ENCODE measurements around the gene CPN2. TPM values are rescaled to one million over a fixed set of nuclear protein-coding genes. Genes with fewer than 3 reads are reported as not detected.

CPN2 gene
- total RNA-seq, 1 experiment from 2014 or later: not detected

DNA sequence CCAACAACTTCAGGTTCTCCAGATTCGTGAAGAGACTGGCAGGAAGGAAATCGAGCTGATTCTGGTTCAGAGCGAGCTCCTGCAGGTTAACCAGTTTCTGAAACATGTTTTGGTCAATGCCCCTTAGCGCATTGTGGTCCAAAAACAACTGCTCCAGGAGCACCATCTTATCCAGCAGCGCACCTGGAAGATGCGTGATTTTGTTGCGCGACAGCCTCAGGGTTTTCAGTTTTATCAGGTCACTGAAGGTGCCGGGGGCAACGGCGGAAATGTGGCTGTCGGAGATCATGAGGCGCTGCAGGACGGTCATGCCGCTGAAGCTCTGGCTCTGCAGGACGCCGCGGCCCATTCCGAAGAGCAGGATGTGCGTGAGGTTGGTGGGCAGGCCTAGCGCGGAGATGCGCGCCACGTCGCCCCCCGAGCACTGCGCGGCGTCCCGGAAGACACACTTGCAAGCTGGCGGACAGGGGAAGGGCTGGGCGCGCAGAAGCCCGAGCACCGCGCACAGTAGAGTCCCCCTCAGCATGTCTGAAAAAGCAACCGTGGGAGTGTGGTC lies 46.7 kb upstream of the CPN2 start:
- no peak for DNase-seq
- no peak overlapping the region for H3K27ac Mint-ChIP-seq (ENCODE audit: unreplicated experiment)
- H3K4me3 Mint-ChIP-seq (ENCODE audit: low read depth, unreplicated experiment): no peak overlapping the region
- H3K9me3 Mint-ChIP-seq (ENCODE audit: low read depth, unreplicated experiment): no peaks in the 10 kb centered on the region
- TF ChIP-seq, protein P1, sequence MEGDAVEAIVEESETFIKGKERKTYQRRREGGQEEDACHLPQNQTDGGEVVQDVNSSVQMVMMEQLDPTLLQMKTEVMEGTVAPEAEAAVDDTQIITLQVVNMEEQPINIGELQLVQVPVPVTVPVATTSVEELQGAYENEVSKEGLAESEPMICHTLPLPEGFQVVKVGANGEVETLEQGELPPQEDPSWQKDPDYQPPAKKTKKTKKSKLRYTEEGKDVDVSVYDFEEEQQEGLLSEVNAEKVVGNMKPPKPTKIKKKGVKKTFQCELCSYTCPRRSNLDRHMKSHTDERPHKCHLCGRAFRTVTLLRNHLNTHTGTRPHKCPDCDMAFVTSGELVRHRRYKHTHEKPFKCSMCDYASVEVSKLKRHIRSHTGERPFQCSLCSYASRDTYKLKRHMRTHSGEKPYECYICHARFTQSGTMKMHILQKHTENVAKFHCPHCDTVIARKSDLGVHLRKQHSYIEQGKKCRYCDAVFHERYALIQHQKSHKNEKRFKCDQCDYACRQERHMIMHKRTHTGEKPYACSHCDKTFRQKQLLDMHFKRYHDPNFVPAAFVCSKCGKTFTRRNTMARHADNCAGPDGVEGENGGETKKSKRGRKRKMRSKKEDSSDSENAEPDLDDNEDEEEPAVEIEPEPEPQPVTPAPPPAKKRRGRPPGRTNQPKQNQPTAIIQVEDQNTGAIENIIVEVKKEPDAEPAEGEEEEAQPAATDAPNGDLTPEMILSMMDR (IDR thresholded peaks at IDR 0.05; ENCODE audit: unreplicated experiment): no peak
- peaks cover 27% of the 10 kb centered on the region for H3K27me3 Mint-ChIP-seq (ENCODE audit: unreplicated experiment)
- CTCF ChIA-PET: interaction anchor here (0.6 to 0.7 kb wide), 3 partner anchors 14 to 1787 kb away, joined by 3 to 6 read pairs (median 4); no protein-coding TSS in a partner anchor
- peaks cover 20% of the 10 kb centered on the region for H3K4me1 Mint-ChIP-seq (ENCODE audit: low read depth, unreplicated experiment)
- BruUV-seq (replicated peaks): no TSS peak
- intact Hi-C loops (cut with micrococcal nuclease; ENCODE audit: unreplicated experiment): no loop called here
- peaks cover 9% of the 10 kb centered on the region for H3K36me3 Mint-ChIP-seq (ENCODE audit: insufficient read depth, unreplicated experiment)

DNA sequence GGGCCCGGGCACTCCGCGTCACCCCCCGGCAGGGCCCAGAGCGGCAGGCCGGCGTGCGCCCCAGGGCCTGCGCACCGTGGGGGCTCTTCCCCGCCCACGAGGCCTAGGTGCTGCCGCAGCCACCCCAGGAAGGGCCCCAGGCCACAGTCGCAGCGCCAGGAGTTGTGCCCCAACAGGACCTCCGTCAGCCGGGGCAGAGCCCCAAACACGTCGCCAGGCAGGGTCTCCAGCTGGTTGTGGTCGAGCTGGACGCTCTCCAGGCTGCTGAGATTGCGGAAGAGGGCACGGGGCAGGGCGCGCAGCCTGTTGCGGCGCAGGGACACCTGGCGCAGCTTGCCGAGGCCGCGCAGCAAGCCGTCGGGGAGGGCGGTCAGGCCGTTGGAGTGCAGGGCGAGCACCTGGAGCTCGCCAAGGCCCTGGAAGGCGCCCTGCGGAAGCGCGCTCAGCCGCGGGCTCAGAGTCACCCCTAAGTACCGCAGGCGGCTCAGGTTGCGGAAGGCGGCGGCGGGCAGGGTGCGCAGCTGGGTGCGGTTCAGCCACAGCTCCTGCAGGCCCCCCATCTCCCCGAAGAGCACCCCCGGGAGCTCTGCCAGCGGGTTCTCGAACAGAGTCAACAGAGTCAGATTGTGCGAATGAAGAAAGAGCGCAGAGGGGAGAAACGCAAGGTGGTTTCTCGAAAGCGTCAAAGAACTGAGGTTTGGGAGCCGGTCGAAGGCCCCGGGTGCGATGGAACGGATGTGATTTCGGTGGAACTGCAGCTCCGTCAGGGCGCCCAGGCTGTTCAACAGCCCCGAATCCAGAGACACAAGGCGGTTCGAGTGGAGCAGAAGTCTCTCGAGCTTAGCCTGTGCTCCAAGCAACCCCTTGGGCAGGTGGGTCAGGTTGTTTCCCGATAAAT lies 46.0 kb upstream of the CPN2 start:
- Mint-ChIP-seq H3K36me3 (ENCODE audit: insufficient read depth, unreplicated experiment) (peaks cover 5% of the 10 kb centered on the region), H3K27me3 (ENCODE audit: unreplicated experiment) (peaks cover 27% of the 10 kb centered on the region), H3K9me3 (ENCODE audit: low read depth, unreplicated experiment) (no peaks in the 10 kb centered on the region), H3K4me1 (ENCODE audit: low read depth, unreplicated experiment) (peaks cover 20% of the 10 kb centered on the region), H3K27ac (ENCODE audit: unreplicated experiment) (no peak overlapping the region), H3K4me3 (ENCODE audit: low read depth, unreplicated experiment) (peak overlapping the region; percentile 17)
- TF ChIP-seq, protein P1 (IDR thresholded peaks at IDR 0.05; ENCODE audit: unreplicated experiment): no peak
- DNase-seq: no peak
- intact Hi-C loops (cut with micrococcal nuclease; ENCODE audit: unreplicated experiment): no loop called here
- BruUV-seq (replicated peaks): no TSS peak
- CTCF ChIA-PET: interaction anchor here (0.6 kb wide), 3 partner anchors 14 to 261 kb away, joined by 3 to 6 read pairs (median 3); partner anchors contain the start of gene HES1

DNA sequence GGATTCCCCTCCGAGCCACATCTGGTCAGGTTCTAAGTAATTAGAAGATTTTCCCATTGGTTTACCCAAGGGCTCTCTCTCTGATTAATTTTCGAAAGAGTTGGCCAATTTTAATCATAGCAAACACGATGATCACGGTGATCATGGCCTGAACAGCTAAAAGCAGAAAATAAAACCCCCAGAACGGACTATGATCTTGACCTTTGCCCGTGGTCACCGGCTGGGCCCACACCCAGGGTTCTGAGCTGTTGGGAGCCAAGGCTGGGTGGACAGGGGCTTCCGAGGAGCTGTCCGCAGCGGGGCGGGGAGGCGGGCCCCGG lies 45.4 kb upstream of the CPN2 start:
- intact Hi-C loops (cut with micrococcal nuclease; ENCODE audit: unreplicated experiment): no loop called here
- H3K27me3 Mint-ChIP-seq (ENCODE audit: unreplicated experiment): peaks cover 28% of the 10 kb centered on the region
- H3K27ac Mint-ChIP-seq (ENCODE audit: unreplicated experiment): no peak overlapping the region
- TF ChIP-seq, protein P1 (IDR thresholded peaks at IDR 0.05; ENCODE audit: unreplicated experiment): no peak
- no peaks in the 10 kb centered on the region for H3K36me3 Mint-ChIP-seq (ENCODE audit: insufficient read depth, unreplicated experiment)
- no peak for DNase-seq
- H3K4me3 Mint-ChIP-seq (ENCODE audit: low read depth, unreplicated experiment): peak overlapping the region; percentile 17
- CTCF ChIA-PET: interaction anchor here (0.6 kb wide), 1 partner anchor 36 kb away, joined by 3 read pairs; no protein-coding TSS in a partner anchor
- BruUV-seq (replicated peaks): no TSS peak
- H3K9me3 Mint-ChIP-seq (ENCODE audit: low read depth, unreplicated experiment): no peaks in the 10 kb centered on the region
- peaks cover 20% of the 10 kb centered on the region for H3K4me1 Mint-ChIP-seq (ENCODE audit: low read depth, unreplicated experiment)

DNA sequence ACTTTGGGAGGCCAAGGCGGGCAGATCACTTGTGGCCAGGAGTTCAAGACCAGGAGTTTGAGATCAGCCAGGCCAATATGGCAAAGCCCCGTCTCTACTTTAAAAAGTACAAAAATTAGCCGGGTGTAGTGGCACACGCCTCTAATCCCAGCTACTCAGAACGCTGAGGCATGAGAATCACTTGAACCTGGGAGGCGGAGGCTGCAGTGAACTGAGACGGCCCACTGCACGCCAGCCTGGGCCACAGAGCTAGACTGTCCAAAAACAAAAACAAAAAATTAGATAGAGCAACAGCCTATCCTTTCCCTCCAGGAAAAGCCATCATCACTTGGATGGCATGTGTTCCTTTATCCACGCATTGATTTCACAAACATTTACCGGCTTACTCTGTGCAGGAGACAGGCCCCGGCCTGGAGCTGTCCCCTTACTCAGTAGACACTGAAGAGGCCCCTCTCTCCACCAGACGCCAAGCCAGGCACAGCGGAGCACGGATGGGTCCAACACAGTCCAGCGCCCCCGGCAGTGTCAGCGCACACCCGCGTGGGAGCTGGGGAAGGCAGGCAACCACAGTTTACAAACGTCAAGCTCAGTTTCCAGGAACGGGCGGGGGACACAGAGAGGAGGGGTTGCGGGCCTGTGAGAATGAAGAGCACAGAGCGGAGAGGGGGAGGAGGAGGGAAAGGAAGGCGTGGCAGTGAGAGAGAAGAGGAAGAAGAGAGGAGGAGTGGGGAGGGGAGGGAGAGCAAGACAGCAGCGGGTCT lies 44.8 kb upstream of the CPN2 start:
- Mint-ChIP-seq H3K4me3 (ENCODE audit: low read depth, unreplicated experiment) (peak overlapping the region; percentile 17), H3K4me1 (ENCODE audit: low read depth, unreplicated experiment) (peaks cover 20% of the 10 kb centered on the region), H3K36me3 (ENCODE audit: insufficient read depth, unreplicated experiment) (no peaks in the 10 kb centered on the region), H3K27me3 (ENCODE audit: unreplicated experiment) (peaks cover 34% of the 10 kb centered on the region), H3K27ac (ENCODE audit: unreplicated experiment) (no peak overlapping the region), H3K9me3 (ENCODE audit: low read depth, unreplicated experiment) (peaks cover 1% of the 10 kb centered on the region)
- intact Hi-C loops (cut with micrococcal nuclease; ENCODE audit: unreplicated experiment): no loop called here
- no TSS peak for BruUV-seq (replicated peaks)
- TF ChIP-seq, protein P1 (IDR thresholded peaks at IDR 0.05; ENCODE audit: unreplicated experiment): no peak
- CTCF ChIA-PET: interaction anchor here (1.4 to 1.8 kb wide), 4 partner anchors 10 to 62 kb away, joined by 3 to 7 read pairs (median 5); partner anchors contain the start of gene LRRC15
- DNase-seq: no peak

Measured in Calu3 (cell line).